Panc1 (cell line): Measurements from ENCODE around the gene WIPF2. TPM values are rescaled to one million over a fixed set of nuclear protein-coding genes. Genes with fewer than 3 reads are reported as not detected.

Experiments
- ATAC-seq: fragments of 200-7000 bp; cut with Tn5 transposase; 2 replicates; pipeline ENCODE4 v1.9.1; 2020; ENCODE audit warnings: mild to moderate bottlenecking, moderate library complexity
- BruUV-seq: library from RNA; stranded (reverse); fragments of 400-500 nt; replicated peaks from 2 replicates; lab custom pipeline; 2021; lab: Mats Ljungman, UMichigan
- CTCF ChIA-PET: fragments of 300-600 bp; sonication (Branson Sonifier 250); formaldehyde crosslinking; loops from one replicate; lab custom pipeline; 2022; ENCODE audit warnings: antibody characterized with exemption; lab: Charles Lee
- POLR2A ChIA-PET: fragments of 300-600 bp; sonication (Branson Sonifier 250); formaldehyde crosslinking; loops from one replicate; lab custom pipeline; 2022; ENCODE audit warnings: antibody characterized with exemption; lab: Charles Lee
- DNase-seq: peaks from one replicate; pipeline ENCODE4 v3.0.0-alpha.2; 2010; ENCODE audit warnings: low read depth, low spot score
- H3K27ac ChIP-seq: 2 replicates; pipeline ENCODE4 v1.5.1; 2011; ENCODE audit warnings: mild to moderate bottlenecking, low read length, inconsistent platforms
- H3K27me3 ChIP-seq: fragments of 200-500 bp; sonication (Bioruptor generic); 2 replicates; pipeline ENCODE4 v1.6.0; 2014; ENCODE audit warnings: low read length, inconsistent platforms; ENCODE audit not compliant: control insufficient read depth, insufficient read depth
- H3K36me3 ChIP-seq: fragments of 200-500 bp; sonication (Bioruptor generic); 2 replicates; pipeline ENCODE4 v1.5.1; 2014; ENCODE audit warnings: inconsistent platforms, mild to moderate bottlenecking, low read length, moderate library complexity; ENCODE audit not compliant: control insufficient read depth, insufficient read depth
- H3K4me1 ChIP-seq: 2 replicates; pipeline ENCODE4 v1.5.1; 2011; ENCODE audit warnings: inconsistent platforms, mild to moderate bottlenecking, low read length, moderate library complexity; ENCODE audit not compliant: control insufficient read depth, insufficient read depth
- H3K4me3 ChIP-seq, 2 experiments: 2 replicates each; pipeline ENCODE4 v1.5.1; 2011 to 2012; ENCODE audit warnings: low read depth in 2 of 2, low read length in 2 of 2, mild to moderate bottlenecking in 2 of 2, inconsistent platforms in 1 of 2, moderate library complexity in 1 of 2
- H3K9me3 ChIP-seq: fragments of 200-500 bp; sonication (Bioruptor generic); 2 replicates; pipeline ENCODE4 v1.5.1; 2014; ENCODE audit warnings: low read depth, mild to moderate bottlenecking, inconsistent platforms, low read length, moderate library complexity; ENCODE audit not compliant: control insufficient read depth, insufficient read depth
- CTCF ChIP-seq: fragments of 450-650 bp; IDR thresholded peaks from 2 replicates; pipeline ENCODE4 v1.5.1; 2017; ENCODE audit warnings: mild to moderate bottlenecking
- POLR2AphosphoS5 ChIP-seq: IDR thresholded peaks from 2 replicates; pipeline ENCODE4 v1.6.1; 2012; ENCODE audit warnings: mild to moderate bottlenecking, low read depth, low read length, moderate library complexity
- REST ChIP-seq, 2 experiments: IDR thresholded peaks; 2 replicates each; pipeline ENCODE4 v1.6.1; 2011 to 2012; ENCODE audit warnings: low read depth in 2 of 2, control low read depth in 1 of 2, low read length in 1 of 2, mild to moderate bottlenecking in 1 of 2, moderate library complexity in 1 of 2; ENCODE audit not compliant: insufficient read depth in 1 of 2
- SIN3A ChIP-seq: IDR thresholded peaks from 2 replicates; pipeline ENCODE4 v1.6.1; 2012; ENCODE audit warnings: low read depth, mild to moderate bottlenecking, low read length, moderate library complexity, borderline replicate concordance; ENCODE audit not compliant: insufficient read depth
- TCF7L2 ChIP-seq: IDR thresholded peaks from 2 replicates; pipeline ENCODE4 v1.6.1; 2011; ENCODE audit warnings: mild to moderate bottlenecking, low read depth, low read length, inconsistent platforms
- in situ Hi-C: cut with HindIII; loops from 2 replicates; pipeline ENCODE4 v1.10.0; 2016; ENCODE audit warnings: low sequenced_read_pairs, low pct_unique_long_range_greater_than_20kb
- intact Hi-C: fragments of 100-400 bp; cut with micrococcal nuclease; formaldehyde crosslinking; loops from one replicate; pipeline ENCODE4 v1.10.0; 2022; ENCODE audit not compliant: unreplicated experiment
- total RNA-seq: library from RNA; stranded (reverse); gene quantifications from one replicate; pipeline ENCODE4 v1.2.1, GENCODE V29; 2021; ENCODE audit not compliant: unreplicated experiment

Gene WIPF2
- total RNA-seq, 1 experiment from 2014 or later = 45.9 TPM

- TF ChIP-seq SIN3A (0 out of 2 replicates have a peak, but pooled peaks have one; percentile 74), CTCF (no peak)
- intact Hi-C loops = no loop called here
- no peaks in the 10 kb centered on the region for H3K9me3 ChIP-seq
- peaks cover 77% of the 10 kb centered on the region for H3K4me1 ChIP-seq
- DNase-seq = no peak
- no peaks in the 10 kb centered on the region; the same call in 1 of the 2 replicates for H3K36me3 ChIP-seq
- H3K4me3 ChIP-seq = peak overlapping the region; percentile 72 to 87
- in situ Hi-C loops = no loop called here
- peak; percentile 20 for ATAC-seq
- H3K27me3 ChIP-seq = no peaks in the 10 kb centered on the region
- no TSS peak for BruUV-seq
- H3K27ac ChIP-seq = peak overlapping the region; percentile 85
- CTCF ChIA-PET = interaction anchor here (0.6 to 2.1 kb wide), 11 partner anchors 8 to 172 kb away, joined by 3 to 18 read pairs (median 6); partner anchors contain the start of gene RARA
- POLR2A ChIA-PET = interaction anchor here (0.6 to 0.8 kb wide), 4 partner anchors 8 to 726 kb away, joined by 3 to 11 read pairs (median 7); no protein-coding TSS in a partner anchor
Measured at GRCh38 chr17:40316571-40317344, 97.7 kb downstream of the WIPF2 start.

GRCh38 chr17:40317345-40317873 lies 98.3 kb downstream of the WIPF2 start:
- Histone ChIP-seq H3K27ac (peak overlapping the region; percentile 85), H3K4me1 (peaks cover 77% of the 10 kb centered on the region), H3K27me3 (no peaks in the 10 kb centered on the region), H3K9me3 (no peaks in the 10 kb centered on the region), H3K4me3 (peak overlapping the region; percentile 72 to 87), H3K36me3 (no peaks in the 10 kb centered on the region; the same call in 1 of the 2 replicates)
- DNase-seq = no peak
- TF ChIP-seq CTCF (no peak; the same call in 1 of the 2 replicates), TCF7L2 (no peak), POLR2AphosphoS5 (0 out of 2 replicates have a peak, but pooled peaks have one; percentile 15), SIN3A (0 out of 2 replicates have a peak, but pooled peaks have one; percentile 62), REST (IDR thresholded peaks at IDR 0.05; ENCODE audit: insufficient read depth in 1 of 2, low read depth in 2 of 2, low read length in 1 of 2) (no peak)
- in situ Hi-C loops = no loop called here
- ATAC-seq = peak; percentile 45
- BruUV-seq = TSS peak; percentile 94
- POLR2A ChIA-PET = interaction anchor here (0.6 to 0.8 kb wide), 3 partner anchors 8 to 725 kb away, joined by 3 to 11 read pairs (median 6); no protein-coding TSS in a partner anchor
- intact Hi-C loops = no loop called here
- CTCF ChIA-PET = interaction anchor here (0.6 to 2.1 kb wide), 16 partner anchors 9 to 335 kb away, joined by 3 to 18 read pairs (median 6); partner anchors contain the start of gene RARA
